SU-DHL-6 (cell line): Measurements from ENCODE around the gene STK4.

ENCODE experiments used
- H2AFZ ChIP-seq: fragments of 200-600 bp; sonication (generic); 2 replicates; pipeline ENCODE4 v1.6.1; 2014; ENCODE audit warnings: low read depth, mild to moderate bottlenecking, moderate library complexity, mixed read lengths, antibody characterized with exemption, low read length; ENCODE audit not compliant: severe bottlenecking
- H3F3A ChIP-seq: fragments of 200-600 bp; shearing (Covaris generic); 2 replicates; pipeline ENCODE4 v1.6.0; 2016; ENCODE audit warnings: antibody characterized with exemption, mild to moderate bottlenecking; ENCODE audit not compliant: insufficient read depth
- H3K27ac ChIP-seq: fragments of 200-600 bp; sonication (generic); 2 replicates; pipeline ENCODE4 v1.5.1; 2016; ENCODE audit warnings: low read depth, mild to moderate bottlenecking, low read length, moderate library complexity, mixed read lengths
- H3K27me3 ChIP-seq: fragments of 200-600 bp; sonication (generic), shearing (Covaris generic); 2 replicates; pipeline ENCODE4 v1.6.0; 2014; ENCODE audit warnings: mild to moderate bottlenecking, low read length
- H3K36me3 ChIP-seq: fragments of 200-600 bp; sonication (generic); 2 replicates; pipeline ENCODE4 v1.6.1; 2014; ENCODE audit warnings: mild to moderate bottlenecking, low read length, mixed read lengths
- H3K4me2 ChIP-seq: fragments of 300-600, 200-600 bp; shearing (Covaris generic), sonication (generic); 2 replicates; pipeline ENCODE4 v1.6.0; 2014; ENCODE audit warnings: low read length, low read depth, mild to moderate bottlenecking; ENCODE audit not compliant: poor library complexity, severe bottlenecking
- H3K4me3 ChIP-seq: fragments of 200-600 bp; sonication (generic); 2 replicates; pipeline ENCODE4 v1.5.1; 2014; ENCODE audit warnings: antibody characterized with exemption, low read length, mild to moderate bottlenecking, mixed read lengths; ENCODE audit not compliant: insufficient read depth, poor library complexity, severe bottlenecking
- H3K79me2 ChIP-seq: fragments of 200-600 bp; sonication (generic); 2 replicates; pipeline ENCODE4 v1.6.1; 2014; ENCODE audit warnings: mild to moderate bottlenecking, low read length, moderate library complexity; ENCODE audit not compliant: insufficient read depth
- H3K9ac ChIP-seq: fragments of 200-600 bp; sonication (generic); 2 replicates; pipeline ENCODE4 v1.7.0; 2014; ENCODE audit warnings: mild to moderate bottlenecking, low read length
- H3K9me2 ChIP-seq: fragments of 200-600 bp; sonication (generic); replicated peaks from 2 replicates; pipeline ENCODE4 v1.6.1; 2014; ENCODE audit warnings: low read length; ENCODE audit not compliant: insufficient read depth
- H3K9me3 ChIP-seq: fragments of 200-600 bp; sonication (generic); 2 replicates; pipeline ENCODE4 v1.6.1; 2014; ENCODE audit warnings: low read length, mixed read lengths; ENCODE audit not compliant: insufficient read depth
- H4K20me1 ChIP-seq: fragments of 200-600 bp; sonication (generic); 2 replicates; pipeline ENCODE4 v1.6.1; 2014; ENCODE audit warnings: low read depth, mild to moderate bottlenecking, antibody characterized with exemption, low read length, moderate library complexity, mixed read lengths
- EZH2phosphoT487 ChIP-seq: fragments of 200-600 bp; sonication (generic), shearing (Covaris generic); conservative IDR thresholded peaks from 2 replicates; pipeline ENCODE4 v1.6.1; 2018; ENCODE audit warnings: mild to moderate bottlenecking, antibody characterized with exemption, low read length, moderate library complexity, mixed read lengths
- TF ChIP-seq, protein P1 (sequence below): fragments of 200-600 bp; sonication (generic); IDR thresholded peaks from one replicate; pipeline ENCODE4 v1.5.1; 2017; ENCODE audit warnings: antibody characterized with exemption, mild to moderate bottlenecking, low read length, moderate library complexity; ENCODE audit not compliant: insufficient read depth, poor library complexity, severe bottlenecking

The STK4 gene

DNA sequence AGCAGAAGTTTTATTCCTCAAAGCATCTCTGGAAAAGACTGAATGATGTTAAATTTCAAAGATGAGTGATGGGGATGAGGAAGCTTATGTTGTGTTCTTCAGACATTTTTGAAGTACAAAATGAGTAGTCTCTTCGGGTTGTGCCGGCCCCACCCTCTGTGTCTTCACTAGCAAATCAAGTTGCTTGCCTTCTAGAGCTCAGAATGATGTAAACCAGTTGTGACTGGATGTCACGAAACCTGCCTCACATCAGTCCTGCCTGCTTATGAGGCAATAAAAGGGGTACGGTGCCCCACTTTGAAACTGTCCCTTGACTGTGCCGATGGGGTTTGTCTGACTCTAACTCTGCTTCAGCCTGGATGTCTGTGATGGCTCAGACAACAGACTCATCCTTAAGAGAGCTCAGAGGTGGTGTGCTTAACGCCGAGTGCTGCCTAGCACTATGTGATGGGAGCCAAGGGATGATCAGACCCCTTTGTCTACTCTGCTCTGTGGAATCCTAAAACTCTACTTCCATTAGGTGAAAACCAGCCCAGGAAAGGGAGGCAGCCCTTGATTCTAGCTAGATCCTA is 25.1 kb upstream of the STK4 start:
- Histone ChIP-seq H3K9ac (no peak overlapping the region), H3K9me2 (no peaks in the 10 kb centered on the region), H3K27me3 (no peaks in the 10 kb centered on the region), H3K4me3 (no peak overlapping the region), H3K79me2 (no peaks in the 10 kb centered on the region), H3K9me3 (no peaks in the 10 kb centered on the region), H3F3A (no peaks in the 10 kb centered on the region; the same call in 1 of the 2 replicates), H2AFZ (no peak overlapping the region), H3K27ac (no peak overlapping the region), H4K20me1 (no peaks in the 10 kb centered on the region), H3K36me3 (peaks cover 13% of the 10 kb centered on the region; the same call in 1 of the 2 replicates), H3K4me2 (no peak overlapping the region)
- TF ChIP-seq, protein P1, sequence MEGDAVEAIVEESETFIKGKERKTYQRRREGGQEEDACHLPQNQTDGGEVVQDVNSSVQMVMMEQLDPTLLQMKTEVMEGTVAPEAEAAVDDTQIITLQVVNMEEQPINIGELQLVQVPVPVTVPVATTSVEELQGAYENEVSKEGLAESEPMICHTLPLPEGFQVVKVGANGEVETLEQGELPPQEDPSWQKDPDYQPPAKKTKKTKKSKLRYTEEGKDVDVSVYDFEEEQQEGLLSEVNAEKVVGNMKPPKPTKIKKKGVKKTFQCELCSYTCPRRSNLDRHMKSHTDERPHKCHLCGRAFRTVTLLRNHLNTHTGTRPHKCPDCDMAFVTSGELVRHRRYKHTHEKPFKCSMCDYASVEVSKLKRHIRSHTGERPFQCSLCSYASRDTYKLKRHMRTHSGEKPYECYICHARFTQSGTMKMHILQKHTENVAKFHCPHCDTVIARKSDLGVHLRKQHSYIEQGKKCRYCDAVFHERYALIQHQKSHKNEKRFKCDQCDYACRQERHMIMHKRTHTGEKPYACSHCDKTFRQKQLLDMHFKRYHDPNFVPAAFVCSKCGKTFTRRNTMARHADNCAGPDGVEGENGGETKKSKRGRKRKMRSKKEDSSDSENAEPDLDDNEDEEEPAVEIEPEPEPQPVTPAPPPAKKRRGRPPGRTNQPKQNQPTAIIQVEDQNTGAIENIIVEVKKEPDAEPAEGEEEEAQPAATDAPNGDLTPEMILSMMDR = no peak
- TF ChIP-seq EZH2phosphoT487 = no peak

DNA sequence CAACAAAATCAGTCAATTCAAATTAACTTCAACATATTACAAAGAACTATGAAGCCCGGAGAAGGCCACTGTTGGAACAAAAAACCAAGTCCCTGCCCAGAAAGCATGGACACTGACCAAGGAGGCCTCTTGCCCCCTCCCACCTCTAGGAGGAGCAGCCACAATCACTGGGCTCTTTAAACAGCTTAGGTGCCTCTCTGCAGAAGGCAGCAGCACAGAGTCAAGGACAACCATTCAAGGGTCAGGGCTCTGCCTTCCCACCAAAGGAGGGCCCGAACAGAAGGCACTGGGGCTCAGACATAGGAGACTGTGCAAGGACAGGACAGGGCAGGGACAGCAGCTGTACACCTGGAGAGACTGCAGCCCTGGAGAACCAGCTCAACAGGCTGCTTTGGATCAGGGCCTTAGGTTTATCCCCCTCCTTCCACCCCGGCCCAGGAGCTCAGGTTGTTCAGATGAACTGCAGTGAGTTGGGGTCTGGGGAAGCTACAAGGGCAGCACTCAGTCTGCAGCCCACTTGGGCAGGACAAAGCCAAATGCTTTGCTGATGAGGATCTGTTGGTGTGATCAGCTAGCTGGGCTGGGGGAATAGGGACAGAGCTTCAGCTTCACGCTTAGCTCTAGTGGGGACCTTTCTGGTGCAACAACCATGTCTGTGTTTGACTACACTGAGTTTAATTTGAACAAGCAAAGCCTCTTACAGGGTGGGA is 23.9 kb upstream of the STK4 start:
- peaks cover 19% of the 10 kb centered on the region for H3K36me3 ChIP-seq

DNA sequence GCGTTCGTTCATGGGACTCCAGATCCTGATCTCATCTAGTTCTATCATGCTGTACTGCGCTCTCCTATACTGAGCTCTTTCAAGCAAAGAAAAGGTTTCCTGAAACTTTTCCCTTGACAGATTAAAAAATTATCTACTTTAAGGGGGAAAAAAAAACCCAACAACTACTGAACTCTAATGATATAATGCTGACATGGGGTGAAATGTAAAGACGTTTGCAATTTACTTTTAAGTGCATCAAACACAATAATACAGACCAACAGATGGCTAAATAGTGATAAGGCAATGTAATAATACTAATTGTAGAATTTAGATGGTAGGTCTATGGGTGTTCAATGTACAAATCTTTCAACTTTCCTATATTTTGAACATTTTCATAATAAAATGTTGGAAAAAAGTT is 22.5 kb upstream of the STK4 start:
- Histone ChIP-seq H3K9ac (no peak overlapping the region), H3K9me3 (no peaks in the 10 kb centered on the region), H3K27ac (no peak overlapping the region), H3K27me3 (no peaks in the 10 kb centered on the region), H3K36me3 (peaks cover 21% of the 10 kb centered on the region), H2AFZ (no peak overlapping the region), H3K9me2 (no peaks in the 10 kb centered on the region), H3K79me2 (no peaks in the 10 kb centered on the region), H3K4me3 (no peak overlapping the region), H3F3A (no peaks in the 10 kb centered on the region; the same call in 1 of the 2 replicates), H4K20me1 (no peaks in the 10 kb centered on the region), H3K4me2 (no peak overlapping the region)
- TF ChIP-seq, protein P1 = no peak
- TF ChIP-seq EZH2phosphoT487 = no peak

More for the DNA sequence above, 23.9 kb upstream of the STK4 start:
- Histone ChIP-seq H3K27ac (no peak overlapping the region), H3K4me2 (no peak overlapping the region), H3K4me3 (no peak overlapping the region), H3F3A (no peaks in the 10 kb centered on the region; the same call in 1 of the 2 replicates), H3K79me2 (no peaks in the 10 kb centered on the region), H3K27me3 (no peaks in the 10 kb centered on the region), H4K20me1 (no peaks in the 10 kb centered on the region), H2AFZ (no peak overlapping the region), H3K9me2 (no peaks in the 10 kb centered on the region), H3K9ac (no peak overlapping the region), H3K9me3 (no peaks in the 10 kb centered on the region)
- TF ChIP-seq, protein P1 = no peak
- no peak for TF ChIP-seq EZH2phosphoT487
